HG03457 (cell line): Measurements from ENCODE around the gene AGBL1.
"Not testable (repeated sequence)": the region's sequence is repeated elsewhere in the genome, so short reads cannot be mapped to it uniquely, and the experiment has no call there.

Source experiments
- ATAC-seq: cut with Tn5 transposase; IDR thresholded peaks from one replicate; pipeline ENCODE4 v1.9.1; 2021; ENCODE audit warnings: moderate number of reproducible peaks; ENCODE audit not compliant: unreplicated experiment

The AGBL1 gene

GRCh38 chr15:86850939-86851338 is 771.3 kb downstream of the AGBL1 start:
- ATAC-seq = no peak

- no peak for ATAC-seq
Observed at GRCh38 chr15:86852741-86853140, 773.1 kb downstream of the AGBL1 start.

- no peak for ATAC-seq
Observed at GRCh38 chr15:86854176-86854575, 774.5 kb downstream of the AGBL1 start.

- ATAC-seq = no peak
Observed at GRCh38 chr15:86855307-86856291, 775.9 kb downstream of the AGBL1 start.

- ATAC-seq = no peak
Observed at GRCh38 chr15:86857701-86858100, 778.0 kb downstream of the AGBL1 start.

- no peak for ATAC-seq
Observed at GRCh38 chr15:86863226-86863915, 783.7 kb downstream of the AGBL1 start.

- no peak for ATAC-seq
Observed at GRCh38 chr15:86865920-86866319, 786.2 kb downstream of the AGBL1 start.

GRCh38 chr15:86870846-86871245 is 791.2 kb downstream of the AGBL1 start:
- no peak for ATAC-seq

- ATAC-seq = no peak
Observed at GRCh38 chr15:86871964-86872363, 792.3 kb downstream of the AGBL1 start.

GRCh38 chr15:86872782-86873181 is 793.1 kb downstream of the AGBL1 start:
- no peak for ATAC-seq

- no peak for ATAC-seq
Observed at GRCh38 chr15:86875067-86875466, 795.4 kb downstream of the AGBL1 start.

- no peak for ATAC-seq
Observed at GRCh38 chr15:86876387-86876944, 796.8 kb downstream of the AGBL1 start.

- no peak for ATAC-seq
Observed at GRCh38 chr15:86877171-86877631, 797.5 kb downstream of the AGBL1 start.

GRCh38 chr15:86878844-86879243 is 799.2 kb downstream of the AGBL1 start:
- not testable (repeated sequence) for ATAC-seq

- no peak for ATAC-seq
Observed at GRCh38 chr15:86879250-86880229, 799.9 kb downstream of the AGBL1 start.

GRCh38 chr15:86885616-86886015 is 805.9 kb downstream of the AGBL1 start:
- no peak for ATAC-seq

GRCh38 chr15:86892774-86893449 is 813.2 kb downstream of the AGBL1 start:
- ATAC-seq = no peak

GRCh38 chr15:86894269-86894668 is 814.6 kb downstream of the AGBL1 start:
- ATAC-seq = no peak

GRCh38 chr15:86903642-86904421 is 824.2 kb downstream of the AGBL1 start:
- ATAC-seq = no peak
